ENCODE results near the gene OXT. TPM values are rescaled to one million over a fixed set of nuclear protein-coding genes. Genes with fewer than 3 reads are reported as not detected.
A peak's percentile ranks its signal among the peaks of the same experiment; 100 is the strongest.

OXT gene
- total RNA-seq, 2 experiments from 2014 or later, result not detected

DNA sequence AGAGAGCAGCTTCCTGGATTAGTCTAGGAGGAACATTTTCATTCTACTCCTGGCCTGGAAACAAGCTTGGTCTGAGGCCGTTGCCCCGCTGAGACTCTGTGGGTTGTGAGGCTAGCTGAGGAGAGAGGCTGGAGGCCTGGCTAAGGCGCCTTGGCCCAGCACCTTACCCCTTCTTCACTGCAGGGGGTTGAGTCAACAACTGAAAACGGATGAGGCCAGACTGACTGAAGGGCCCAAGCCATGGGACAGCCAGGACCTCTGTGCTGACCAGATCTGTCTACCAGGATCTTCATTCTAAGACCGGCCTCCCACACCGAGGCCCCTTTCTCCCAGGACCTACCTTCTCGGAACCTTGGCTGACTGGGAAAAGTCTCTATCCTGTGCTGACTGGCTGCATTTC is 16.6 kb downstream of the OXT start:
- Histone ChIP-seq H3K9me3 (ENCODE audit: low read length) (no peaks in the 10 kb centered on the region), H3K27ac (ENCODE audit: low read depth, low read length, poor library complexity, severe bottlenecking) (no peak overlapping the region), H4K20me1 (ENCODE audit: insufficient read depth, low read length) (no peaks in the 10 kb centered on the region), H3K4me3 (ENCODE audit: low read depth, low read length, poor library complexity, severe bottlenecking) (no peak overlapping the region), H3K36me3 (ENCODE audit: insufficient read depth, low read length) (no peaks in the 10 kb centered on the region), H3K4me2 (ENCODE audit: low read length) (no peak overlapping the region), H2AFZ (ENCODE audit: low read length) (no peak overlapping the region), H3K79me2 (ENCODE audit: insufficient read depth, low read depth, low read length) (no peaks in the 10 kb centered on the region), H3K9me2 (ENCODE audit: insufficient read depth, low read length) (no peaks in the 10 kb centered on the region), H3K4me1 (ENCODE audit: insufficient read depth, low read length, poor library complexity, severe bottlenecking) (peaks cover 11% of the 10 kb centered on the region)
- POLR2A ChIA-PET, result no interaction called here
- CTCF ChIA-PET (ENCODE audit: unreplicated experiment), result no interaction called here
- DNase-seq (ENCODE audit: low spot score), result no peak
- no TSS peak for BruUV-seq (replicated peaks)
- no peak for TF ChIP-seq EZH2phosphoT487 (IDR thresholded peaks at IDR 0.05; ENCODE audit: borderline replicate concordance, low read depth, low read length)
- TF ChIP-seq, protein P1, sequence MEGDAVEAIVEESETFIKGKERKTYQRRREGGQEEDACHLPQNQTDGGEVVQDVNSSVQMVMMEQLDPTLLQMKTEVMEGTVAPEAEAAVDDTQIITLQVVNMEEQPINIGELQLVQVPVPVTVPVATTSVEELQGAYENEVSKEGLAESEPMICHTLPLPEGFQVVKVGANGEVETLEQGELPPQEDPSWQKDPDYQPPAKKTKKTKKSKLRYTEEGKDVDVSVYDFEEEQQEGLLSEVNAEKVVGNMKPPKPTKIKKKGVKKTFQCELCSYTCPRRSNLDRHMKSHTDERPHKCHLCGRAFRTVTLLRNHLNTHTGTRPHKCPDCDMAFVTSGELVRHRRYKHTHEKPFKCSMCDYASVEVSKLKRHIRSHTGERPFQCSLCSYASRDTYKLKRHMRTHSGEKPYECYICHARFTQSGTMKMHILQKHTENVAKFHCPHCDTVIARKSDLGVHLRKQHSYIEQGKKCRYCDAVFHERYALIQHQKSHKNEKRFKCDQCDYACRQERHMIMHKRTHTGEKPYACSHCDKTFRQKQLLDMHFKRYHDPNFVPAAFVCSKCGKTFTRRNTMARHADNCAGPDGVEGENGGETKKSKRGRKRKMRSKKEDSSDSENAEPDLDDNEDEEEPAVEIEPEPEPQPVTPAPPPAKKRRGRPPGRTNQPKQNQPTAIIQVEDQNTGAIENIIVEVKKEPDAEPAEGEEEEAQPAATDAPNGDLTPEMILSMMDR (conservative IDR thresholded peaks at IDR 0.05; ENCODE audit: low read length), result no peak
- intact Hi-C loops (cut with micrococcal nuclease; ENCODE audit: unreplicated experiment), result no loop called here

DNA sequence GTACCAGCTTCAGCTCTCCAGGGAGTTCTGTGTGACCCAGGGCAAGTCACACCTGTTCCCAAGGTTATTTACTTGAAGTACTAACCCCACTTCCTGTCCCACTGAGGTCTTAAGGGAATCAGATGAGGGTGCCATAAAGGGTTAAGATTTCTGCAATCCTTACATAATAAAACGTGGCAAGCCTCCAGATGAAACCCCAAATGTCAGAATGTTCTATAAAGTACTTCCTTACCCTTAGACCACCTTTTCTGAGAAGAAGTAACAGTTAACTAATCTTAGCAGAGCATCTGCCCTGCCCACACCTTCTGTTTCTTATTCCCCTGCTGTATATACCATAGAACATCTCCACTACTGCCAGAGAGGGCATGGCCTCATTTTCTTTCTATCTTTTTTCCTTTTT is 19.1 kb downstream of the OXT start:
- peak; percentile 25 for DNase-seq (ENCODE audit: low spot score)
- Histone ChIP-seq H4K20me1 (ENCODE audit: insufficient read depth, low read length) (no peaks in the 10 kb centered on the region), H3K4me2 (ENCODE audit: low read length) (0 out of 2 replicates have a peak overlapping the region, but pooled peaks have one; percentile 0), H3K9me3 (ENCODE audit: low read length) (no peaks in the 10 kb centered on the region), H3K27ac (ENCODE audit: low read depth, low read length, poor library complexity, severe bottlenecking) (no peak overlapping the region), H3K9me2 (ENCODE audit: insufficient read depth, low read length) (no peaks in the 10 kb centered on the region), H3K79me2 (ENCODE audit: insufficient read depth, low read depth, low read length) (no peaks in the 10 kb centered on the region), H3K4me3 (ENCODE audit: low read depth, low read length, poor library complexity, severe bottlenecking) (no peak overlapping the region), H2AFZ (ENCODE audit: low read length) (no peak overlapping the region), H3K4me1 (ENCODE audit: insufficient read depth, low read length, poor library complexity, severe bottlenecking) (peaks cover 11% of the 10 kb centered on the region), H3K36me3 (ENCODE audit: insufficient read depth, low read length) (no peaks in the 10 kb centered on the region)
- intact Hi-C loops (cut with micrococcal nuclease; ENCODE audit: unreplicated experiment), result no loop called here
- no TSS peak for BruUV-seq (replicated peaks)
- TF ChIP-seq, protein P1 (conservative IDR thresholded peaks at IDR 0.05; ENCODE audit: low read length), result no peak
- no peak for TF ChIP-seq EZH2phosphoT487 (IDR thresholded peaks at IDR 0.05; ENCODE audit: borderline replicate concordance, low read depth, low read length)
- ChIA-PET POLR2A (interaction anchor here (0.6 to 0.9 kb wide), 3 partner anchors 58 to 404 kb away, joined by 3 to 5 read pairs (median 5); no protein-coding TSS in a partner anchor), CTCF (ENCODE audit: unreplicated experiment) (no interaction called here)

DNA sequence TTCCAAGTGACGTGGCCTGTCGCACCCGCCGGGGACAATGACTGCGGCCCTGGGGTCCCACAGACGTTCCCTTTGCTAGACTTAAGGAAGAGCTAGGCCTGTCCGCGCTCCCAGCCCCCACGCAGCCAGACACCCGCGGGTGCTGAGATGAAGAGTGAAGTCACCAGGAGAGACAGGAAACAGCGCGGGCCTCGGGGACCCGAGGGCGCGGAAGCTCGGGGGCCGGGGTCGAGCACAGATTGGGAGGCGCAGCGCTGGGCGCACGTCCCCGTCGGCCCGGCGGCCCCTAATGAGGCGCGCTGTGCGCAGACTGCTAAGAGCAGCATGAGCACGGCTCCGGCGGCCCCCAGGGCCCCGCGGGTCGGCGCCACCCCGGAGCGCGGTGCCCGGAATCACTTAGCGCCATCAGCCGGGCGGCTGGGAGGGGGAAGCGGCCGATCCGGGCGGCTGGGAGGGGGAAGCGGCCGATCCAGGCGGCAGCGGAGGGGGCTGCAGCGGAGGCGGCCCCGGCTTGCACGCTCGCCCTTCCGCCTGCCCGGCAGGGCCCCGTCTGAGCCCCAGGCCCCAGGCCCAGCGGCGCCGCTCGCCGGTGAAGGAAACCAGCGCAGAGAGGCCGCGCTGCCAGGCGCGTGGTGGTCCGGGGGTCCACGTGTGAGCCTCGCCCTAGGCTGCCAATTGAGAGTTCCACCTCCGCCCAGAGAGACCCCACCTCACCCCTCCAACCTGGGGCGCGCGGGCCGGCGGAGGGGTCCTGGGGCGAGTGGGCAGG is 21.4 kb downstream of the OXT start:
- Histone ChIP-seq H3K4me2 (ENCODE audit: low read length) (no peak overlapping the region), H2AFZ (ENCODE audit: low read length) (no peak overlapping the region; the same call in 1 of the 2 replicates), H3K9me3 (ENCODE audit: low read length) (no peaks in the 10 kb centered on the region), H3K4me3 (ENCODE audit: low read depth, low read length, poor library complexity, severe bottlenecking) (no peak overlapping the region), H3K9me2 (ENCODE audit: insufficient read depth, low read length) (no peaks in the 10 kb centered on the region), H4K20me1 (ENCODE audit: insufficient read depth, low read length) (no peaks in the 10 kb centered on the region), H3K27ac (ENCODE audit: low read depth, low read length, poor library complexity, severe bottlenecking) (no peak overlapping the region), H3K36me3 (ENCODE audit: insufficient read depth, low read length) (no peaks in the 10 kb centered on the region), H3K4me1 (ENCODE audit: insufficient read depth, low read length, poor library complexity, severe bottlenecking) (peaks cover 11% of the 10 kb centered on the region), H3K79me2 (ENCODE audit: insufficient read depth, low read depth, low read length) (no peaks in the 10 kb centered on the region)
- DNase-seq (ENCODE audit: low spot score), result no peak
- CTCF ChIA-PET (ENCODE audit: unreplicated experiment), result no interaction called here
- intact Hi-C loops (cut with micrococcal nuclease; ENCODE audit: unreplicated experiment), result no loop called here
- no TSS peak for BruUV-seq (replicated peaks)
- POLR2A ChIA-PET, result no interaction called here
- no peak for TF ChIP-seq EZH2phosphoT487 (IDR thresholded peaks at IDR 0.05; ENCODE audit: borderline replicate concordance, low read depth, low read length)
- TF ChIP-seq, protein P1 (conservative IDR thresholded peaks at IDR 0.05; ENCODE audit: low read length), result no peak
